H1 (cell line): ENCODE data around the gene SCN3B. TPM values are rescaled to one million over a fixed set of nuclear protein-coding genes. Genes with fewer than 3 reads are reported as not detected.

Experiments used
- CTCF ChIA-PET: fragments of 300-600 bp; sonication (Branson Sonifier 250); formaldehyde crosslinking; loops from one replicate; lab custom pipeline; 2021; ENCODE audit not compliant: partially characterized antibody; lab: Charles Lee
- POLR2A ChIA-PET: fragments of 300-600 bp; sonication (Branson Sonifier 250); formaldehyde crosslinking; loops from one replicate; lab custom pipeline; 2021; ENCODE audit warnings: inconsistent platforms; ENCODE audit not compliant: partially characterized antibody; lab: Charles Lee
- DNase-seq, 2 experiments: peaks; one replicate each; pipeline versions ENCODE4 v3.0.0 to v3.0.0-alpha.2; 2010 to 2022; ENCODE audit warnings: low spot score in 2 of 2, low read depth in 1 of 2, mixed read lengths in 1 of 2
- FAIRE-seq: peaks from 2 replicates; lab custom pipeline; 2011; peaks lifted over from hg19 to GRCh38; lab: Jason Lieb, UNC
- H2AFZ ChIP-seq: 2 replicates; pipeline ENCODE4 v1.8.1; 2012; ENCODE audit warnings: low read length, inconsistent platforms
- H2AK5ac ChIP-seq: 2 replicates; pipeline ENCODE4 v1.6.1; 2013; ENCODE audit warnings: low read depth, low read length
- H2BK120ac ChIP-seq: replicated peaks from 2 replicates; pipeline ENCODE3; 2013; ENCODE audit warnings: low read depth, low read length, inconsistent platforms
- H2BK12ac ChIP-seq: 2 replicates; pipeline ENCODE4 v1.6.1; 2013; ENCODE audit warnings: low read depth, low read length
- H2BK15ac ChIP-seq: 2 replicates; pipeline ENCODE4 v1.6.1; 2013; ENCODE audit warnings: low read length
- H2BK20ac ChIP-seq: 2 replicates; pipeline ENCODE4 v1.6.1; 2013; ENCODE audit warnings: low read length
- H2BK5ac ChIP-seq: 2 replicates; pipeline ENCODE4 v1.6.1; 2013; ENCODE audit warnings: low read depth, low read length
- H3K14ac ChIP-seq: 2 replicates; pipeline ENCODE4 v1.6.1; 2013; ENCODE audit warnings: inconsistent platforms; ENCODE audit not compliant: insufficient read length
- H3K18ac ChIP-seq: 2 replicates; pipeline ENCODE4 v1.6.1; 2013; ENCODE audit warnings: low read length; ENCODE audit errors: extremely low read depth
- H3K23ac ChIP-seq: 2 replicates; pipeline ENCODE4 v1.6.1; 2013; ENCODE audit warnings: inconsistent platforms; ENCODE audit not compliant: insufficient read length
- H3K23me2 ChIP-seq: 2 replicates; pipeline ENCODE4 v1.6.1; 2013; ENCODE audit warnings: low read depth, low read length
- H3K27ac ChIP-seq: 2 replicates; pipeline ENCODE4 v1.6.1; 2011; ENCODE audit warnings: low read depth, low read length, inconsistent platforms
- H3K27me3 ChIP-seq, 4 experiments: replicated peaks in 1 of 4; 1 replicate in 1 of 4; 2 replicates in 3 of 4; pipeline versions ENCODE4 v1.6.1 to v1.8.1; 2011 to 2013; ENCODE audit warnings: low read length in 3 of 4, mild to moderate bottlenecking in 3 of 4, inconsistent platforms in 2 of 4, mixed read lengths in 2 of 4, moderate library complexity in 1 of 4; ENCODE audit not compliant: control insufficient read depth in 3 of 4, insufficient read depth in 3 of 4; ENCODE audit errors: extremely low read depth in 1 of 4
- H3K36me3 ChIP-seq, 4 experiments: 2 replicates each; pipeline versions ENCODE4 v1.6.1 to v1.8.1; 2011 to 2013; ENCODE audit warnings: mild to moderate bottlenecking in 4 of 4, low read length in 3 of 4, moderate library complexity in 2 of 4, control low read depth in 1 of 4, inconsistent platforms in 1 of 4; ENCODE audit not compliant: insufficient read depth in 4 of 4, control insufficient read depth in 2 of 4
- H3K4ac ChIP-seq: replicated peaks from 2 replicates; pipeline ENCODE3; 2013; ENCODE audit warnings: low read length, low read depth, mixed read lengths, inconsistent platforms; ENCODE audit not compliant: insufficient read length
- H3K4me1 ChIP-seq, 4 experiments: replicated peaks in 1 of 4; 1 replicate in 1 of 4; 2 replicates in 3 of 4; pipeline versions ENCODE4 v1.6.1 to v1.8.1; 2011 to 2013; ENCODE audit warnings: low read length in 3 of 4, inconsistent platforms in 2 of 4, mixed read lengths in 1 of 4; ENCODE audit not compliant: insufficient read depth in 4 of 4, control insufficient read depth in 3 of 4
- H3K4me2 ChIP-seq, 2 experiments: 2 replicates each; pipeline versions ENCODE4 v1.6.1 to v1.8.1; 2011 to 2013; ENCODE audit warnings: low read depth in 2 of 2, low read length in 2 of 2, control low read depth in 1 of 2, inconsistent platforms in 1 of 2, mild to moderate bottlenecking in 1 of 2; ENCODE audit not compliant: insufficient read depth in 1 of 2
- H3K4me3 ChIP-seq, 4 experiments: fragments of 200-600, 300-600 bp in 1 of 4; sonication (generic), shearing (Covaris generic), sonication (Bioruptor Twin) in 1 of 4; 2 replicates each; pipeline versions ENCODE4 v1.5.1 to v1.8.1; 2011 to 2016; ENCODE audit warnings: low read length in 4 of 4, low read depth in 3 of 4, control low read depth in 2 of 4, inconsistent platforms in 2 of 4, mild to moderate bottlenecking in 2 of 4, mixed read lengths in 1 of 4, moderate library complexity in 1 of 4; ENCODE audit not compliant: insufficient read depth in 2 of 4; ENCODE audit errors: extremely low read depth in 1 of 4
- H3K56ac ChIP-seq: replicated peaks from 2 replicates; pipeline ENCODE3; 2013; ENCODE audit warnings: low read depth, mild to moderate bottlenecking, mixed read lengths, low read length, inconsistent platforms; ENCODE audit not compliant: insufficient read length
- H3K79me1 ChIP-seq: 2 replicates; pipeline ENCODE4 v1.6.1; 2013; ENCODE audit warnings: low read depth, low read length, control low read depth
- H3K79me2 ChIP-seq, 2 experiments: 2 replicates each; pipeline versions ENCODE4 v1.6.1 to v1.8.1; 2012 to 2013; ENCODE audit warnings: low read length in 2 of 2, mild to moderate bottlenecking in 2 of 2, inconsistent platforms in 1 of 2; ENCODE audit not compliant: insufficient read depth in 2 of 2, control insufficient read depth in 1 of 2
- H3K9ac ChIP-seq, 4 experiments: replicated peaks in 1 of 4; 1 replicate in 1 of 4; 2 replicates in 3 of 4; pipeline versions ENCODE4 v1.6.1 to v1.8.1; 2011 to 2013; ENCODE audit warnings: low read depth in 3 of 4, low read length in 3 of 4, control low read depth in 2 of 4, mild to moderate bottlenecking in 2 of 4, moderate library complexity in 2 of 4, inconsistent platforms in 1 of 4; ENCODE audit errors: extremely low read depth in 1 of 4
- H3K9me3 ChIP-seq, 2 experiments: 2 replicates each; pipeline versions ENCODE4 v1.6.1 to v1.8.1; 2012 to 2013; ENCODE audit warnings: mild to moderate bottlenecking in 2 of 2, moderate library complexity in 2 of 2, control low read depth in 1 of 2, inconsistent platforms in 1 of 2, low read depth in 1 of 2, low read length in 1 of 2, mixed read lengths in 1 of 2; ENCODE audit not compliant: insufficient read depth in 2 of 2
- H4K20me1 ChIP-seq, 2 experiments: replicated peaks in 1 of 2; 2 replicates each; pipeline versions ENCODE3 to v1.8.1; 2011 to 2013; ENCODE audit warnings: inconsistent platforms in 2 of 2, low read length in 2 of 2, mild to moderate bottlenecking in 1 of 2; ENCODE audit not compliant: insufficient read depth in 2 of 2, control insufficient read depth in 1 of 2
- H4K5ac ChIP-seq: 2 replicates; pipeline ENCODE4 v1.6.1; 2013; ENCODE audit warnings: low read length, low read depth, mixed read lengths, inconsistent platforms; ENCODE audit not compliant: insufficient read length
- H4K8ac ChIP-seq: 2 replicates; pipeline ENCODE4 v1.8.0; 2013; ENCODE audit warnings: mild to moderate bottlenecking, moderate library complexity, low read length, inconsistent platforms; ENCODE audit not compliant: insufficient read depth; ENCODE audit errors: extremely low read depth
- H4K91ac ChIP-seq: replicated peaks from 2 replicates; pipeline ENCODE3; 2013; ENCODE audit warnings: low read length, mixed read lengths, inconsistent platforms; ENCODE audit not compliant: insufficient read length
- BCL11A ChIP-seq, 2 experiments: IDR thresholded peaks; one replicate each; pipeline ENCODE4 v1.6.1; 2011; ENCODE audit warnings: low read depth in 2 of 2, low read length in 2 of 2, mild to moderate bottlenecking in 2 of 2
- CREB1 ChIP-seq: IDR thresholded peaks from 2 replicates; pipeline ENCODE4 v1.6.1; 2012; ENCODE audit warnings: inconsistent platforms
- CTBP2 ChIP-seq: IDR thresholded peaks from 2 replicates; pipeline ENCODE4 v1.7.0; 2011; ENCODE audit warnings: borderline replicate concordance, mild to moderate bottlenecking, moderate library complexity, mixed read lengths, low read length; ENCODE audit not compliant: insufficient read depth, insufficient read length
- GTF2F1 ChIP-seq: IDR thresholded peaks from 2 replicates; pipeline ENCODE4 v1.6.1; 2012; ENCODE audit warnings: low read depth, low read length, improper control_type of control experiment, borderline replicate concordance
- MAFK ChIP-seq: IDR thresholded peaks from 2 replicates; pipeline ENCODE4 v1.6.1; 2012; ENCODE audit warnings: low read depth, mild to moderate bottlenecking, improper control_type of control experiment, low read length
- PHF8 ChIP-seq: fragments of 200-600 bp; sonication (generic); conservative IDR thresholded peaks from 2 replicates; pipeline ENCODE4 v1.7.1; 2012; ENCODE audit warnings: low read depth, mild to moderate bottlenecking, inconsistent platforms, low read length, moderate library complexity
- RBBP5 ChIP-seq: IDR thresholded peaks from 2 replicates; pipeline ENCODE4 v1.7.1; 2012; ENCODE audit warnings: low read depth, mild to moderate bottlenecking, inconsistent platforms, low read length, moderate library complexity, borderline replicate concordance
- RXRA ChIP-seq: IDR thresholded peaks from 2 replicates; pipeline ENCODE4 v1.6.1; 2011; ENCODE audit warnings: low read depth, mild to moderate bottlenecking, low read length, moderate library complexity; ENCODE audit not compliant: insufficient read depth
- SIX5 ChIP-seq: IDR thresholded peaks from 2 replicates; pipeline ENCODE4 v1.6.1; 2011; ENCODE audit warnings: mild to moderate bottlenecking, low read depth, low read length
- SP4 ChIP-seq: IDR thresholded peaks from 2 replicates; pipeline ENCODE4 v1.6.1; 2012; ENCODE audit warnings: low read length, inconsistent platforms
- WGBS, 2 experiments: shearing (Covaris generic) in 1 of 2; methylation state at CpG; one replicate each; pipeline versions ENCODE4 v1.1.6 to v1.1.7; 2013 to 2015; ENCODE audit warnings: low lambda C conversion rate in 2 of 2, mixed read lengths in 2 of 2, inconsistent platforms in 1 of 2, low coverage in 1 of 2, missing lambda C conversion rate in 1 of 2; ENCODE audit not compliant: insufficient replicate concordance in 2 of 2, insufficient coverage in 1 of 2, insufficient read length in 1 of 2; ENCODE audit errors: extremely low coverage in 1 of 2, missing lambda C conversion rate in 1 of 2; 5-methylcytosine and 5-hydroxymethylcytosine counted together
- polyA plus RNA-seq, 7 experiments: library from polyadenylated mRNA; depleted of rRNA in 3 of 7; stranded (reverse) in 5 of 7; unstranded in 2 of 7; fragments of >200 nt in 5 of 7; fragments of 200-250 nt in 2 of 7; gene quantifications; 1 replicate in 5 of 7; 2 replicates in 1 of 7; 4 replicates in 1 of 7; pipeline versions ENCODE4 v1.2.1 to v1.2.3, GENCODE V29; 2011 to 2013; ENCODE audit warnings: missing spikeins in 2 of 7, mixed read lengths in 2 of 7
- total RNA-seq: library from RNA; stranded (reverse); fragmentation: NEBNext Ultra II Directional; extraction: Animal tissue kit (Norgen Biotek cat#: 25700); gene quantifications from 2 replicates; pipeline ENCODE4 v1.2.1, GENCODE V29; 2021
- TF ChIP-seq, protein P1 (sequence below): IDR thresholded peaks from 2 replicates; pipeline ENCODE4 v1.6.1; 2012; ENCODE audit warnings: inconsistent platforms

Gene SCN3B
- total and polyA plus RNA-seq, 2 of the 8 experiments (the other 6 are each of a cell fraction or from before 2014, with no cell fraction given), result 0.67 to 1.1 TPM

- WGBS, 2 experiments, result 67% methylated on average over 2 of the region's 2 CpGs; no CpG with 5 or more reads in 1 of the 2 experiments
- no peak overlapping the region for H2AFZ ChIP-seq
- no peaks in the 10 kb centered on the region for H3K4me1 ChIP-seq
- H3K23me2 ChIP-seq, result no peaks in the 10 kb centered on the region
- H4K8ac ChIP-seq, result no peak overlapping the region
- 0 out of 7 replicates have a peak, but pooled peaks cover 0 to 2% (median 0%) of the 10 kb centered on the region in 4 experiments for H3K27me3 ChIP-seq
- H3K79me2 ChIP-seq, result no peaks in the 10 kb centered on the region
- H2AK5ac ChIP-seq, result no peak overlapping the region
- ChIA-PET CTCF (interaction anchor here (0.6 to 2.2 kb wide), 6 partner anchors 9 to 40 kb away, joined by 3 to 6 read pairs (median 4); no protein-coding TSS in a partner anchor), POLR2A (no interaction called here)
- no peak overlapping the region for H2BK120ac ChIP-seq
- no peaks in the 10 kb centered on the region for H3K36me3 ChIP-seq
- H4K91ac ChIP-seq, result no peak overlapping the region
- no peak overlapping the region for H3K4ac ChIP-seq
- no peak overlapping the region for H3K18ac ChIP-seq
- FAIRE-seq, result no peak
- no peak overlapping the region for H3K56ac ChIP-seq
- no peak overlapping the region for H3K23ac ChIP-seq
- H2BK5ac ChIP-seq, result no peak overlapping the region
- no peak overlapping the region for H3K4me2 ChIP-seq
- DNase-seq, result no peak
- H4K5ac ChIP-seq, result no peak overlapping the region
- no peak overlapping the region for H2BK12ac ChIP-seq
- H3K4me3 ChIP-seq, result no peak overlapping the region
- no peak overlapping the region for H3K27ac ChIP-seq
- H3K14ac ChIP-seq, result no peak overlapping the region
- H2BK20ac ChIP-seq, result no peak overlapping the region
- no peak overlapping the region for H3K9ac ChIP-seq
- no peak overlapping the region for H2BK15ac ChIP-seq
- no peaks in the 10 kb centered on the region for H4K20me1 ChIP-seq
- H3K9me3 ChIP-seq, result no peaks in the 10 kb centered on the region
- no peaks in the 10 kb centered on the region for H3K79me1 ChIP-seq
- TF ChIP-seq RXRA (no peak), RBBP5 (no peak), GTF2F1 (no peak), BCL11A (IDR thresholded peaks at IDR 0.05; ENCODE audit: low read depth in 2 of 2, low read length in 2 of 2) (no peak), SIX5 (no peak), CREB1 (no peak), MAFK (no peak), PHF8 (no peak), SP4 (no peak), CTBP2 (no peak)
- TF ChIP-seq, protein P1, sequence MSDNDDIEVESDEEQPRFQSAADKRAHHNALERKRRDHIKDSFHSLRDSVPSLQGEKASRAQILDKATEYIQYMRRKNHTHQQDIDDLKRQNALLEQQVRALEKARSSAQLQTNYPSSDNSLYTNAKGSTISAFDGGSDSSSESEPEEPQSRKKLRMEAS, result no peak
Observed at GRCh38 chr11:123681030-123681429, 26.6 kb upstream of the SCN3B start.
